NCI-H69 (cell line): ENCODE data around the gene IL16.
"Not testable (repeated sequence)": the region's sequence is repeated elsewhere in the genome, so short reads cannot be mapped to it uniquely, and the experiment has no call there.

Source experiments
- DNase-seq: peaks from one replicate; lab custom pipeline; 2025; lab: John Stamatoyannopoulos, UW

Gene IL16

GRCh38 chr15:81207987-81208386 lies 11.3 kb downstream of the IL16 start:
- DNase-seq, result not testable (repeated sequence)

- no peak for DNase-seq
Observed at GRCh38 chr15:81209635-81210034, 13.0 kb downstream of the IL16 start.

- no peak for DNase-seq
Observed at GRCh38 chr15:81211376-81211775, 14.7 kb downstream of the IL16 start.

- DNase-seq, result no peak
Observed at GRCh38 chr15:81213982-81214381, 17.3 kb downstream of the IL16 start.

- DNase-seq, result no peak
Observed at GRCh38 chr15:81215531-81215930, 18.9 kb downstream of the IL16 start.

- no peak for DNase-seq
Observed at GRCh38 chr15:81215983-81216382, 19.3 kb downstream of the IL16 start.

- no peak for DNase-seq
Observed at GRCh38 chr15:81216422-81216821, 19.7 kb downstream of the IL16 start.

- no peak for DNase-seq
Observed at GRCh38 chr15:81221449-81221848, 24.8 kb downstream of the IL16 start.

GRCh38 chr15:81222007-81222406 lies 25.3 kb downstream of the IL16 start:
- DNase-seq, result no peak

GRCh38 chr15:81223346-81223971 lies 26.8 kb downstream of the IL16 start:
- DNase-seq, result no peak

- no peak for DNase-seq
Observed at GRCh38 chr15:81224232-81224631, 27.6 kb downstream of the IL16 start.

GRCh38 chr15:81225161-81225671 lies 28.5 kb downstream of the IL16 start:
- no peak for DNase-seq

- DNase-seq, result no peak
Observed at GRCh38 chr15:81227716-81228115, 31.0 kb downstream of the IL16 start.

GRCh38 chr15:81229586-81229985 lies 32.9 kb downstream of the IL16 start:
- DNase-seq, result no peak

GRCh38 chr15:81235276-81236123 lies 38.8 kb downstream of the IL16 start:
- no peak for DNase-seq

- no peak for DNase-seq
Observed at GRCh38 chr15:81239190-81239589, 42.5 kb downstream of the IL16 start.

GRCh38 chr15:81242778-81243177 lies 46.1 kb downstream of the IL16 start:
- no peak for DNase-seq

- no peak for DNase-seq
Observed at GRCh38 chr15:81244306-81244705, 47.6 kb downstream of the IL16 start.

- DNase-seq, result no peak
Observed at GRCh38 chr15:81253846-81254245, 57.2 kb downstream of the IL16 start.

- DNase-seq, result no peak
Observed at GRCh38 chr15:81254277-81254915, 57.7 kb downstream of the IL16 start.

- DNase-seq, result no peak
Observed at GRCh38 chr15:81254916-81255290, 58.2 kb downstream of the IL16 start.

- DNase-seq, result no peak
Observed at GRCh38 chr15:81255315-81255957, 58.8 kb downstream of the IL16 start.

- no peak for DNase-seq
Observed at GRCh38 chr15:81255958-81256320, 59.3 kb downstream of the IL16 start.
